Activated gamma-delta T cell treated with Interleukin-2 at 50 U/mL for 16 hours (primary cell): ENCODE measurements around the gene CACNA1S.

Experiments
- DNase-seq: peaks from one replicate; pipeline ENCODE4 v3.0.0-alpha.2; 2020

CACNA1S gene

GRCh38 chr1:201092738-201093137 is 19.5 kb downstream of the CACNA1S start:
- DNase-seq = no peak

- no peak for DNase-seq
These were observed 21.0 kb downstream of the CACNA1S start for GRCh38 chr1:201091256-201091655.

DNA sequence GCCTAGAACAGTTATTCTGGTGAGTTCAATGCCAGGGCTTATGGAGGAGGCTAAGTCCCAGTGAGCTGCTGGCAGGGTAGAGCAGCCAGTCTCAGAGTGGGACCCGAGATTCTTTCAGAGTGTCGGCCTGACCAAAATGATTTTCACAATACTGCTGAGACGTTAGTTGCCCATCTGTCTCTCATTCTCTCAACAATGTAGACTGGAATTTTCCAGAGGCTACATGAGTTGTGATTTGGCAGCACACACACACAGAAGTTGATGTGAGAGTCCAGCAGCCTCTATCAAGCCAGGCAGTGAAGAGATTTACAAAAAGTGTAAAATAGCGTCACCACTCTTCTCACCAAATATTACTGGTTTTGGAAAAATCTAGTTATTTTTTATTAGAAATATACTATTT is 21.7 kb downstream of the CACNA1S start:
- DNase-seq = no peak

GRCh38 chr1:201089596-201089995 is 22.6 kb downstream of the CACNA1S start:
- no peak for DNase-seq

DNA sequence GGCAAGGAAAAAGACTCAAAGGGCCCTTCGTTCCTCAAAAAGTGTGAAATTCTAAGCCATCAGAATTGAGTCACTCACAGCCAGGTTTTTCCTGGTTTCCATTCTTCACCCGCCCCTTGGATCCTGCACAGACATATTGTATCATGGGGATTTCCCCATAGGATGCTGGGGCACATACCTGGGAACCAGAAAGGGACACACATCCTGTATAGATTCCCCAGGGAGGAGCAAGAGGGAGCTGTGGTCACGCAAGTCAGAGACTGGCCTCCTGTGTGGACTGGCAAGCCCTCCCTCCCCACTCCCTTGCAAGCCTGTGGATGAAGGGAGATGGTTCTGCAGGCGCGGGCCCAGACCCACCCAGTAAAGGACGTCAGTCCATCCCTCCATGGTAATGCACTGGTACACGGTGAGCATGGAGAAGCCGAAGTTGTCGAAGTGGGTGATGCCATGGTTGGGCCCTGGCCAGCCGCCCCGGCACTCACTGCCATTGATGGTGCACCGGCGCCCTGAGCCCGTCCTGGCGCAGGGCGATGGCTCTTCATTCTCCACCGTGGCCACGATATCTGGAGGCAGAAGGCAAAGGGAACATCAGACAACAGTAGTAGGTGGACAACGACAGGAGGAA is 23.2 kb downstream of the CACNA1S start:
- no peak for DNase-seq

DNA sequence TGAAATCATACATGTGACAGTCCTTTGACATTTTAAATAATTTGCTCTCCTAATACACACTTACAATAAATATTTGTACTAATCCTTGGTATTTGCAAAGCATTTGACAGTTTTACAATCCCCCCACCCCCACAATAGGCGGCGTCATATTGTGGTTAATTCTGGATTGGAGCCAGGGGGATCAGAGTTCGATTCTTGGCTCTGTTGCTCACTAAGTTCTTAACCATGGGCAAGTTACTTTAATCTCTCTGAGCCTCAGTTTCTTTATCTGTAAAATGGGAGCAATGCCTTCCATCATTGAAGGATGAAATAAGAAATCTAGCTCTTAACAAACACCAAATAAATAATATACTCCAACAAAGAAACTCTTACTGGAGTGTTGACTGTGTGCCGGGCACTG is 23.8 kb downstream of the CACNA1S start:
- DNase-seq = no peak

DNA sequence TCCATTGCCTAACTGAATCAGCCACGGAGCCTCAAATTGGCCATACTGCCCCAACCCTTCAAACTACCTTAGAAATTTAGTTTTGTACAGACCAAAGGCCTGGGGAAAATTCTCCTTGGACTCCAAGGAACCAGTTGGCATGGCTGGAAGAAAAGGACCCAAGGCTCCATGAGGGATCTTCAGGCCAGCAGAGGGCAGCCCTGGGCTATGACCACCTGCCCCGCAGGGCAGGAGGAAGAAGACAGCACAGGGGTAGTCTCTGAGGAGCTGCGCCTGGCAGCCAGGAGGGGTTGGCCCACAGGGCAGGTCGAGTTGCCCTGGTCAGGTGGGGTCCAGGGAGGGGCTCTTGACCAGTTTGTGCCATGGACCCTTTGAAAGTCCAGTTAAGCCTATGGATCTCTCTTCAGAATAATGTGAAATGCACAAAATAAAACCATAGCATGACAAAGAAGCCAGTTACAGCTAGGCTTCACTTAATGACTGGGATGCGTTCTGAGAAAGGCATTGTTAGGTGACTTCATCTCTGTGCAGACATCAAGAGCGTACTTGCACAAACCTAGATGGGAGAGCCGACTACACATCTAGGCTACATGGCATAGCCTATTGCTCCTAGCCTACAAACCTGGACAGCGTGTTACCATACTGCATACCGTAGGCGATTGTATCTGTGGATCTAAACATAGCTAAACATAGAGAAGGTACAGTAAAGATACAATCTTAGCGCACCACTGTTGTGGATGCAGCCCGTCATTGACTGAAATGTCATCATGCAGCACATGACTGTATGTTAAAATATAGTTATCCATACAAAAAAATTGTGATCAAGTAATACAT is 26.1 kb downstream of the CACNA1S start:
- peak; percentile 29 for DNase-seq

DNA sequence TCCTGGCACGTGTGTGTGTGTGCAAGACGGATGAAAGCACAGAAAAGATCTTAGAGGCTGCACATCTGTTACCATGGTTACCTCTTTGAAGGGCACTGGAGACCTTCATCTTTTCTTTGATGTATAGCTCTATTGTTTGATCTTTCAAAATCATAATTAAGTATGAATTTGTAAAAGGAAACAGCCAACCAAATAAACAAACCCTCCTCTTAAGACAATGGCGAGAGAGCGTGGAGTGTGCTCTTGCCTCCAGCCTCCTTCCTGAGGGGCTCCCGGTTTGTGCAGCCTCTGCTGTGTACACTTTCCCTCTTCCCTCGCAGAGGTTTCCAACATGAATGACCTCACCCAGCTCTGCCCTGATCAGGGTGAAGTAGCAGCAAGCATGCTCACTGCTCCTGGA is 27.9 kb downstream of the CACNA1S start:
- no peak for DNase-seq

DNA sequence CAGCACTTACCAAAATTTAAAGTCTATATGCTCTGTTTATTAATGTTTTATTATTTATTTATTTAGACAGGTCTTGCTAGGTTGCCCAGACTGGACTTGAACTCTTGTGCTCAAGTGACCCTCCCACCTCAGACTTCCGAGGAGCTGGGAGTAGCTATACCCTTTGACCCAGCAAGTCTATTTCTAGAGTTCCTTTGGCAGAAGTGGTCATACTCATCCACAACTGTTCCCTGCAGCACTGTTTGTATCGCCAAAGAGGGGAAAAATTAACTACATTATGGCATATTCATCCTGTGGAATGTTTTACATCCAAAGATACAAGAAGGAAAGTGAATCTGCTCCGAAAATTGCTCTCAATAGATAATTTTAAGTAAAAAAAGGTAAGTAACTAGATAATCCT is 28.5 kb downstream of the CACNA1S start:
- no peak for DNase-seq

- no peak for DNase-seq
These were observed 32.1 kb downstream of the CACNA1S start for GRCh38 chr1:201080135-201080534.

GRCh38 chr1:201077736-201078135 is 34.5 kb downstream of the CACNA1S start:
- no peak for DNase-seq

DNA sequence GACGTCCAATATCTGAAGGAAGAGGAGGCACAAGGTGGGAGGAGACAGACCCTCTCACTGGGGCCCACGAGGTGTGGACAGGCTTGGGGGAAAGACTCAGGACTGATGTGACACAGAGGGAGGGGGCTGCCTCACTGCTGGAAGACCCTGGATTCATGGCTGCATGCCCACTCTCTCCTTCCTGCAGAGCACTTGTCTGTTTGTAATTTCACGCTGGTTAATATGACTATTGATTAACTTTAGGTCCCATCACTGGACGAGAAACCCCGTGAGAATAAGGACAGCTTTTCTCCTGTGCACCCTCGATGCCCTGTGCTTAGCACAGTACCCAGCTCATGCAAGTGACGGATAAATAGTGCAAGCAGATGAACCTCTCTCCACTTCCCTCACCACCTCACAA is 35.1 kb downstream of the CACNA1S start:
- DNase-seq = no peak

DNA sequence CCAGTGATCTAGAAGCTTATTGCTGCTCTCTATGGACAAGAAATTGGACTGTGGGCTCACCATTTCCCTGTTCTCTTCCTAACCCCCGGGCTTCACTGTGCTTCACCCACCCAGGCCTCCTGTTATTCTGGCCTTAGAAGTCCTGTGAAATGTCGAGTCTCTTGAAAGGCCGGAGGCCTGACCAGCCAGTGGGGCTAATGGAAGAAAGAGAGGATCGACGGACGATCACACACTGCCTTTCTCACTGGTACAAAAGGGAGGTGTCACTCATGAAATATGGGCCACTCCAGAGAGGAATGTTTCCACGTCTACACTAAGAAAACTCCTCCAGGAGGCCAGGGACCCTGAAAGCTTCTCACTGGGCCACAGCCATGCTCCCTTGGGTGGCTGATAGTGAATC is 36.1 kb downstream of the CACNA1S start:
- DNase-seq = no peak

- DNase-seq = no peak
These were observed 38.2 kb downstream of the CACNA1S start for GRCh38 chr1:201074018-201074417.

DNA sequence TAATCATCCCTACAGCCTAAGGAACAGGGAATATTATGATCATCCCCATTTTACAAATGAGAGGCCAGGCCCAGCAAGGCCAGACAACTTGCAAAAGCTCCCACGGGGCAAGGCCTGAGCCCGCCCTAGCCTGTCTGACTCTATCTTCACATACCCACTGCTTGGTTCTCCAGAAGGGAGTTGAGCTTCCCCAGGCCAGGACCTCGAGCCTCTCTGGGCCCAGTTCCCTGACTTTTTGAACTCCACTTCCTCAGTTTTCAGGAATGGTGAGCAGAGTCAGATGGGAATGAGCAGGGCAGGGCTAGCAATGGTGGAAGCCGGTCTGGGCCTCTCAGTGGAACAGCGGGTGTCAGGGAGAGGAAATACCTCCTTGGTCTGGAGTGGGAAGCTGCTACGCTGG is 39.3 kb downstream of the CACNA1S start:
- no peak for DNase-seq

GRCh38 chr1:201072149-201072548 is 40.1 kb downstream of the CACNA1S start:
- DNase-seq = no peak

DNA sequence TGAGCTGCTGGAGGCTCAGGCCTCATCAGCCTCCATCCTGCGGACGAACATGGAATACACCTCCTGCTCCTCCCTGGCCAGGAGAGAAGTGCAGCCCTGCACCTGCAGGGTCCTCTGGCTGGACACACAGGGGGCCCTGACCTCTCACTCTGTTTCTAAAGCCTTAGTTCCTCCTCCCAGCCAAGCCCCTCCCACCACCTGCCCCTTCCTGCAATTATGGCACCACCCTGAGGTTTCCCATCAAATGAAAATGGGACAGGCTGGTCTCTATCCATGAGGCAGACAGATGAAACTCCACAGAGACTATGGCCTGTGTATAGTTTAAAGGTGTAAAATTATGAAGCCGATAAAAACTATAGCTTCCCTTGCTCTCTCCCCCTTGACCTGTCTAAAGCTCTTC is 42.6 kb downstream of the CACNA1S start:
- DNase-seq = no peak

GRCh38 chr1:201068976-201069375 is 43.2 kb downstream of the CACNA1S start:
- no peak for DNase-seq

DNA sequence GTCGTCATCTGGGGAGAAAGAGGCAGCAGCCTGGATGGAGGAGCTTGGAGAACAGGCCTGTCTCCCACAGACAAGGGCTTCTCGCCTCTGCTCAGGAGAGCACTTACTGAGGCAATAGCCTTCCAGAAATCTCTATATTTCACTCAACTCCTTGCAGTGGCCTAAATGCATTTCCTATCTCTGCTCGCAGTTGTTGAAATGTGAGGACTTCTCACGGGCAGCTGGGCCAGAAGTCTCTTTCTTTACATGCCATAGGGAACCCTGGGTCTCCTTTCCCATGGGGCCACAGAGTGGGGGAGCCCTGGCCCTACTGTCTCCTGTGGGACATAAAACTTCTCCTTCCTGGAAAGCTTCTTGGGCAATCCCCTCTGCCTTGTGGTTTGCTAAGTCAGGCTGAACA is 45.2 kb downstream of the CACNA1S start:
- no peak for DNase-seq

GRCh38 chr1:201065686-201066085 is 46.5 kb downstream of the CACNA1S start:
- no peak for DNase-seq

GRCh38 chr1:201064806-201065205 is 47.4 kb downstream of the CACNA1S start:
- DNase-seq = no peak

DNA sequence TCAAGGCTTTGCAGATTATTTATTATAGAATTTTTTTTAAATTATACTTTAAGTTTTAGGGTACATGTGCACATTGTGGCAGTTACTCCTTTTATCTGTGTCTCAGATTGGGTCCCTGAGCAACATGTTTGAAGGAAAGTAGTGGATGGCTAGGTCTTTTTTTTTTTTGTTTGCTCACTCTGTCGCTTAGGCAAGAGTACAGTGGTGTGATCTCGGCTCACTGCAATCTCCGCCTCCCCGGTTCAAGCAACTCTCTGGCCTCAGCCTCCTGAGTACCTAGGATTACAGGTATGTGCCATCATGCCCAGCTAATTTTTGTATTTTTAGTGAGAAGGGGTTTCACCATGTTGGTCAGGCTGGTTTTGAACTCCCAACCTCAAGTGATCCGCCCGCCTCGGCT is 49.1 kb downstream of the CACNA1S start:
- no peak for DNase-seq

GRCh38 chr1:201062511-201063091 is 49.6 kb downstream of the CACNA1S start:
- no peak for DNase-seq

DNA sequence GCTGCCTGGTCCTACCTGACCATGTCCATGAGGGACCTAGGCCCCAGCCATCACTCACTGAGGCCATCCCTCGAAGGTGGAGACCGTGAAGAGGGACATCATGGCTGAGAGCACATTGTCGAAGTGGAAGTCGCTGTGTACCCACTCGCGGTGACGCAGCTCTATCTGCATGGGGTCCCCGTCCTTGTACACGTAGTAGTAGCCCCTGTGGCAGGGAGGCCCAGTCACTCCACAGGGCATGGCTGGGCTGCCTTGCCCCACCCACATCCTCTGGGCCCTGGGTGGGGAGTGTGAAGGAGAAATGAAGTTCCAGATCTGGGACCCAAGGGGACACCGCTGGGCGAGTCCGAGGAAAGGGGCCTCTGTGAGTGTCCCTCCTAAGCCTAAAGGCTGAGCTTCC is 50.3 kb downstream of the CACNA1S start:
- no peak for DNase-seq
